CD8-positive, alpha-beta memory T cell (primary cell): ENCODE data around the gene PIK3R1. TPM values are rescaled to one million over a fixed set of nuclear protein-coding genes. Genes with fewer than 3 reads are reported as not detected.
A peak's percentile ranks its signal among the peaks of the same experiment; 100 is the strongest.

Experiments used
- CTCF ChIA-PET: fragments of 350-600 bp; sonication (Branson Sonifier 250); formaldehyde crosslinking; loops from one replicate; lab custom pipeline; 2021; ENCODE audit warnings: antibody characterized with exemption; lab: Charles Lee
- POLR2A ChIA-PET: fragments of 350-600 bp; sonication (Branson Sonifier 250); formaldehyde crosslinking; loops from one replicate; lab custom pipeline; 2021; ENCODE audit warnings: antibody characterized with exemption; lab: Charles Lee
- DNase-seq, 5 donors: peaks; one replicate each; pipeline versions ENCODE4 v3.0.0 to v3.0.0-alpha.2; 2020 to 2022; ENCODE audit warnings: mixed read lengths in 1 of 5
- H3K27ac ChIP-seq: one replicate; pipeline ENCODE4 v1.7.0; 2013; ENCODE audit warnings: low read depth, mild to moderate bottlenecking, low read length, moderate library complexity
- H3K27me3 ChIP-seq: 2 replicates; pipeline ENCODE4 v1.7.0; 2013; ENCODE audit warnings: low read length, mild to moderate bottlenecking; ENCODE audit not compliant: insufficient read depth, poor library complexity, severe bottlenecking
- H3K36me3 ChIP-seq: 2 replicates; pipeline ENCODE4 v1.7.0; 2013; ENCODE audit warnings: mild to moderate bottlenecking, low read length, moderate library complexity; ENCODE audit not compliant: insufficient read depth
- H3K4me1 ChIP-seq: 2 replicates; pipeline ENCODE4 v1.7.0; 2013; ENCODE audit warnings: mild to moderate bottlenecking, low read length, moderate library complexity; ENCODE audit not compliant: insufficient read depth
- H3K4me3 ChIP-seq: 2 replicates; pipeline ENCODE4 v1.7.0; 2013; ENCODE audit warnings: mild to moderate bottlenecking, low read length
- H3K9me3 ChIP-seq: 2 replicates; pipeline ENCODE4 v1.7.0; 2013; ENCODE audit warnings: mild to moderate bottlenecking, low read length
- H3K27ac Mint-ChIP-seq, 8 donors: one replicate each; pipeline ENCODE4 v1.8.0; 2020 to 2021; ENCODE audit warnings: mixed read lengths in 8 of 8, mild to moderate bottlenecking in 6 of 8, inconsistent platforms in 3 of 8, moderate library complexity in 3 of 8
- H3K27me3 Mint-ChIP-seq, 2 donors: one replicate each; pipeline ENCODE4 v1.8.0; 2020 to 2021; ENCODE audit warnings: mixed read lengths in 2 of 2, mild to moderate bottlenecking in 1 of 2, moderate library complexity in 1 of 2
- H3K36me3 Mint-ChIP-seq, 3 donors: one replicate each; pipeline ENCODE4 v1.8.0; 2020 to 2021; ENCODE audit warnings: mixed read lengths in 3 of 3, inconsistent platforms in 1 of 3, mild to moderate bottlenecking in 1 of 3
- H3K4me1 Mint-ChIP-seq, 3 donors: one replicate each; pipeline ENCODE4 v1.8.0; 2020 to 2021; ENCODE audit warnings: mixed read lengths in 3 of 3, inconsistent platforms in 1 of 3, mild to moderate bottlenecking in 1 of 3
- H3K4me3 Mint-ChIP-seq, 7 donors: one replicate each; pipeline ENCODE4 v1.8.0; 2020 to 2021; ENCODE audit warnings: mixed read lengths in 7 of 7, mild to moderate bottlenecking in 6 of 7, moderate library complexity in 4 of 7, inconsistent platforms in 2 of 7
- H3K9me3 Mint-ChIP-seq, 5 donors: one replicate each; pipeline ENCODE4 v1.8.0; 2020 to 2022; ENCODE audit warnings: mixed read lengths in 5 of 5, mild to moderate bottlenecking in 3 of 5, moderate library complexity in 2 of 5, inconsistent platforms in 1 of 5
- polyA plus RNA-seq: library from polyadenylated mRNA; unstranded; fragments of 300-500 nt; fragmentation: Illumina TruSeq; gene quantifications from one replicate; pipeline ENCODE4 v1.2.3, GENCODE V29; 2021
- total RNA-seq, 2 experiments: library from RNA; stranded (reverse); gene quantifications; one replicate each; pipeline ENCODE4 v1.2.3, GENCODE V29; 2021

PIK3R1 gene
- total and polyA plus RNA-seq, 3 experiments from 2014 or later = 46.9 to 75.9 (median 47.9) TPM

GRCh38 chr5:68341006-68341405 is 125.5 kb downstream of the PIK3R1 start:
- H3K4me1 ChIP-seq = peaks cover 10% of the 10 kb centered on the region
- H3K27ac Mint-ChIP-seq = no peak overlapping the region
- no peak overlapping the region for H3K4me3 ChIP-seq
- peaks cover 12 to 20% (median 14%) of the 10 kb centered on the region in 3 donors for H3K4me1 Mint-ChIP-seq
- CTCF ChIA-PET = no interaction called here
- no peaks in the 10 kb centered on the region for H3K9me3 Mint-ChIP-seq
- H3K27me3 ChIP-seq = no peaks in the 10 kb centered on the region
- no peak overlapping the region for H3K27ac ChIP-seq
- no peaks in the 10 kb centered on the region for H3K36me3 Mint-ChIP-seq
- no peak overlapping the region for H3K4me3 Mint-ChIP-seq
- H3K36me3 ChIP-seq = no peaks in the 10 kb centered on the region
- POLR2A ChIA-PET = no interaction called here
- peaks cover 0 to 3% of the 10 kb centered on the region in 2 donors for H3K27me3 Mint-ChIP-seq
- H3K9me3 ChIP-seq = no peaks in the 10 kb centered on the region
- no peak for DNase-seq

GRCh38 chr5:68342693-68343092 is 127.1 kb downstream of the PIK3R1 start:
- Mint-ChIP-seq H3K27ac (no peak overlapping the region), H3K27me3 (peaks cover 0 to 3% of the 10 kb centered on the region in 2 donors), H3K9me3 (no peaks in the 10 kb centered on the region), H3K4me1 (peaks cover 12 to 22% (median 17%) of the 10 kb centered on the region in 3 donors), H3K36me3 (peaks cover 0 to 1% (median 0%) of the 10 kb centered on the region in 3 donors), H3K4me3 (no peak overlapping the region)
- CTCF ChIA-PET = no interaction called here
- POLR2A ChIA-PET = no interaction called here
- Histone ChIP-seq H3K27me3 (no peaks in the 10 kb centered on the region), H3K4me1 (peaks cover 10% of the 10 kb centered on the region), H3K27ac (no peak overlapping the region), H3K9me3 (no peaks in the 10 kb centered on the region), H3K36me3 (no peaks in the 10 kb centered on the region), H3K4me3 (no peak overlapping the region)
- no peak for DNase-seq

GRCh38 chr5:68343421-68343826 is 127.9 kb downstream of the PIK3R1 start:
- Mint-ChIP-seq H3K27me3 (peaks cover 0 to 3% of the 10 kb centered on the region in 2 donors), H3K4me1 (peaks cover 12 to 22% (median 18%) of the 10 kb centered on the region in 3 donors), H3K4me3 (no peak overlapping the region), H3K9me3 (no peaks in the 10 kb centered on the region), H3K36me3 (peaks cover 0 to 1% (median 0%) of the 10 kb centered on the region in 3 donors), H3K27ac (no peak overlapping the region)
- DNase-seq = no peak
- ChIA-PET POLR2A (interaction anchor here (0.5 kb wide), 1 partner anchor 27 kb away, joined by 3 read pairs; no protein-coding TSS in a partner anchor), CTCF (no interaction called here)
- Histone ChIP-seq H3K36me3 (no peaks in the 10 kb centered on the region), H3K27ac (no peak overlapping the region), H3K4me3 (no peak overlapping the region), H3K4me1 (peaks cover 10% of the 10 kb centered on the region), H3K9me3 (no peaks in the 10 kb centered on the region), H3K27me3 (no peaks in the 10 kb centered on the region)

- no peaks in the 10 kb centered on the region for H3K9me3 Mint-ChIP-seq
- H3K4me1 ChIP-seq = peaks cover 10% of the 10 kb centered on the region
- DNase-seq = peak in 1 of 5 donors; percentile 4
- CTCF ChIA-PET = no interaction called here
- H3K9me3 ChIP-seq = no peaks in the 10 kb centered on the region
- H3K36me3 ChIP-seq = no peaks in the 10 kb centered on the region
- H3K36me3 Mint-ChIP-seq = peaks cover 0 to 1% (median 0%) of the 10 kb centered on the region in 3 donors
- H3K4me3 Mint-ChIP-seq = peak overlapping the region in 4 of 7 donors; percentile 2 to 29 (median 6)
- no peak overlapping the region for H3K27ac ChIP-seq
- no peaks in the 10 kb centered on the region for H3K27me3 Mint-ChIP-seq
- no peaks in the 10 kb centered on the region for H3K27me3 ChIP-seq
- POLR2A ChIA-PET = no interaction called here
- no peak overlapping the region for H3K4me3 ChIP-seq
- peak overlapping the region in 5 of 8 donors; percentile 3 to 77 (median 39) for H3K27ac Mint-ChIP-seq
- peaks cover 12 to 22% (median 18%) of the 10 kb centered on the region in 3 donors for H3K4me1 Mint-ChIP-seq
Measured at GRCh38 chr5:68344447-68345111, 129.0 kb downstream of the PIK3R1 start.

- no peaks in the 10 kb centered on the region for H3K27me3 ChIP-seq
- no peaks in the 10 kb centered on the region for H3K36me3 ChIP-seq
- peak overlapping the region in 4 of 8 donors; percentile 3 to 39 (median 29) for H3K27ac Mint-ChIP-seq
- H3K9me3 ChIP-seq = no peaks in the 10 kb centered on the region
- H3K4me1 Mint-ChIP-seq = peaks cover 12 to 22% (median 18%) of the 10 kb centered on the region in 3 donors
- ChIA-PET CTCF (no interaction called here), POLR2A (no interaction called here)
- no peaks in the 10 kb centered on the region for H3K27me3 Mint-ChIP-seq
- H3K9me3 Mint-ChIP-seq = no peaks in the 10 kb centered on the region
- peaks cover 10% of the 10 kb centered on the region for H3K4me1 ChIP-seq
- no peak for DNase-seq
- H3K4me3 ChIP-seq = no peak overlapping the region
- peaks cover 0 to 1% (median 0%) of the 10 kb centered on the region in 3 donors for H3K36me3 Mint-ChIP-seq
- no peak overlapping the region for H3K27ac ChIP-seq
- no peak overlapping the region for H3K4me3 Mint-ChIP-seq
Measured at GRCh38 chr5:68345171-68345570, 129.6 kb downstream of the PIK3R1 start.

GRCh38 chr5:68345582-68345981 is 130.0 kb downstream of the PIK3R1 start:
- H3K27ac ChIP-seq = no peak overlapping the region
- no peak overlapping the region for H3K27ac Mint-ChIP-seq
- H3K9me3 Mint-ChIP-seq = no peaks in the 10 kb centered on the region
- H3K27me3 ChIP-seq = no peaks in the 10 kb centered on the region
- H3K36me3 Mint-ChIP-seq = peaks cover 0 to 1% (median 0%) of the 10 kb centered on the region in 3 donors
- peaks cover 10% of the 10 kb centered on the region for H3K4me1 ChIP-seq
- H3K36me3 ChIP-seq = no peaks in the 10 kb centered on the region
- no peak overlapping the region for H3K4me3 ChIP-seq
- POLR2A ChIA-PET = no interaction called here
- no peak for DNase-seq
- H3K27me3 Mint-ChIP-seq = no peaks in the 10 kb centered on the region
- peaks cover 12 to 22% (median 18%) of the 10 kb centered on the region in 3 donors for H3K4me1 Mint-ChIP-seq
- H3K4me3 Mint-ChIP-seq = no peak overlapping the region
- CTCF ChIA-PET = no interaction called here
- no peaks in the 10 kb centered on the region for H3K9me3 ChIP-seq

GRCh38 chr5:68347536-68347935 is 132.0 kb downstream of the PIK3R1 start:
- Mint-ChIP-seq H3K36me3 (peaks cover 0 to 1% (median 0%) of the 10 kb centered on the region in 3 donors), H3K27me3 (no peaks in the 10 kb centered on the region), H3K4me1 (peaks cover 12 to 22% (median 18%) of the 10 kb centered on the region in 3 donors), H3K4me3 (no peak overlapping the region), H3K9me3 (no peaks in the 10 kb centered on the region), H3K27ac (peak overlapping the region in 1 of 8 donors; percentile 40)
- H3K4me3 ChIP-seq = no peak overlapping the region
- CTCF ChIA-PET = no interaction called here
- H3K36me3 ChIP-seq = no peaks in the 10 kb centered on the region
- H3K27ac ChIP-seq = no peak overlapping the region
- H3K9me3 ChIP-seq = no peaks in the 10 kb centered on the region
- POLR2A ChIA-PET = no interaction called here
- peaks cover 10% of the 10 kb centered on the region for H3K4me1 ChIP-seq
- DNase-seq = no peak
- H3K27me3 ChIP-seq = no peaks in the 10 kb centered on the region

GRCh38 chr5:68348447-68349222 is 133.1 kb downstream of the PIK3R1 start:
- Histone ChIP-seq H3K27me3 (no peaks in the 10 kb centered on the region), H3K27ac (no peak overlapping the region), H3K9me3 (no peaks in the 10 kb centered on the region), H3K4me3 (no peak overlapping the region), H3K4me1 (peaks cover 10% of the 10 kb centered on the region), H3K36me3 (no peaks in the 10 kb centered on the region)
- CTCF ChIA-PET = interaction anchor here (1.9 kb wide), 1 partner anchor 10 kb away, joined by 4 read pairs; no protein-coding TSS in a partner anchor
- Mint-ChIP-seq H3K4me3 (no peak overlapping the region), H3K27ac (no peak overlapping the region), H3K9me3 (no peaks in the 10 kb centered on the region), H3K27me3 (no peaks in the 10 kb centered on the region), H3K4me1 (peaks cover 12 to 19% (median 18%) of the 10 kb centered on the region in 3 donors), H3K36me3 (peaks cover 0 to 1% (median 0%) of the 10 kb centered on the region in 3 donors)
- POLR2A ChIA-PET = no interaction called here
- DNase-seq = no peak
